WTC11 (cell line): ENCODE results near the gene TBC1D22A. TPM values are rescaled to one million over a fixed set of nuclear protein-coding genes. Genes with fewer than 3 reads are reported as not detected.

Source experiments
- ATAC-seq: fragments of 200-7000 bp; cut with Tn5 transposase; 2 replicates; pipeline ENCODE4 v1.10.0; 2021; ENCODE audit warnings: mild to moderate bottlenecking, moderate library complexity
- CTCF ChIA-PET: fragments of 300-600 bp; sonication (Branson Sonifier 250); formaldehyde crosslinking; loops from one replicate; lab custom pipeline; 2021; ENCODE audit warnings: antibody characterized with exemption; lab: Charles Lee
- POLR2A ChIA-PET: fragments of 350-600 bp; sonication (Branson Sonifier 250); formaldehyde crosslinking; loops from one replicate; lab custom pipeline; 2021; ENCODE audit warnings: antibody characterized with exemption; lab: Charles Lee
- DNase-seq: peaks from one replicate; pipeline ENCODE4 v3.0.0; 2021; ENCODE audit warnings: low spot score
- H3K27ac Mint-ChIP-seq: 2 replicates; pipeline ENCODE4 v1.8.0; 2021; ENCODE audit warnings: mixed read lengths
- H3K27me3 Mint-ChIP-seq: 2 replicates; pipeline ENCODE4 v1.8.0; 2021; ENCODE audit warnings: low read depth, mild to moderate bottlenecking, moderate library complexity, mixed read lengths
- H3K36me3 Mint-ChIP-seq: 2 replicates; pipeline ENCODE4 v1.8.0; 2021; ENCODE audit warnings: mixed read lengths
- H3K4me1 Mint-ChIP-seq: 2 replicates; pipeline ENCODE4 v1.8.0; 2022; ENCODE audit warnings: mixed read lengths
- H3K4me3 Mint-ChIP-seq: 2 replicates; pipeline ENCODE4 v1.8.0; 2021; ENCODE audit warnings: mild to moderate bottlenecking, moderate library complexity, mixed read lengths
- H3K9me3 Mint-ChIP-seq: 2 replicates; pipeline ENCODE4 v1.8.0; 2021; ENCODE audit warnings: mixed read lengths
- ATF2 ChIP-seq: sonication (generic); formaldehyde crosslinking; IDR thresholded peaks from 2 replicates; pipeline ENCODE4 v1.8.1; 2022; ENCODE audit warnings: low read depth, missing genetic modification reagents, borderline replicate concordance
- CDX4 ChIP-seq: fragments of 250-450 bp; sonication (Bioruptor Pico); IDR thresholded peaks from 2 replicates; pipeline ENCODE4 v1.9.0; 2021; ENCODE audit warnings: moderate library complexity, mild to moderate bottlenecking, inconsistent platforms, borderline replicate concordance
- E2F5 ChIP-seq: sonication (generic); formaldehyde crosslinking; IDR thresholded peaks from 2 replicates; pipeline ENCODE4 v1.8.1; 2022; ENCODE audit warnings: mild to moderate bottlenecking, moderate library complexity, missing genetic modification reagents
- ESRRA ChIP-seq: sonication (generic); formaldehyde crosslinking; IDR thresholded peaks from 2 replicates; pipeline ENCODE4 v1.8.1; 2022; ENCODE audit warnings: mild to moderate bottlenecking, missing genetic modification reagents, borderline replicate concordance
- GABPB1 ChIP-seq: sonication (generic); formaldehyde crosslinking; IDR thresholded peaks from 2 replicates; pipeline ENCODE4 v1.8.1; 2023; ENCODE audit warnings: mild to moderate bottlenecking, missing genetic modification reagents
- GTF2I ChIP-seq: fragments of 250-450 bp; sonication (Bioruptor Pico); conservative IDR thresholded peaks from 2 replicates; pipeline ENCODE4 v1.4.0; 2021; ENCODE audit warnings: mild to moderate bottlenecking
- HMGA2 ChIP-seq: fragments of 250-450 bp; sonication (Bioruptor Pico); IDR thresholded peaks from 2 replicates; pipeline ENCODE4 v1.4.0; 2021; ENCODE audit warnings: mild to moderate bottlenecking, moderate library complexity
- SMAD4 ChIP-seq: sonication (generic); formaldehyde crosslinking; IDR thresholded peaks from 2 replicates; pipeline ENCODE4 v1.8.0; 2022; ENCODE audit warnings: mild to moderate bottlenecking, missing genetic modification reagents
- SOX15 ChIP-seq: fragments of 250-450 bp; sonication (Bioruptor Pico); IDR thresholded peaks from 2 replicates; pipeline ENCODE4 v1.9.0; 2021; ENCODE audit warnings: mild to moderate bottlenecking
- TCF7 ChIP-seq: sonication (generic); formaldehyde crosslinking; IDR thresholded peaks from 2 replicates; pipeline ENCODE4 v1.8.0; 2022; ENCODE audit warnings: mild to moderate bottlenecking, low read depth, missing genetic modification reagents, moderate library complexity
- ZBTB43 ChIP-seq: sonication (generic); formaldehyde crosslinking; IDR thresholded peaks from 2 replicates; pipeline ENCODE4 v1.8.1; 2023; ENCODE audit warnings: mild to moderate bottlenecking, missing genetic modification reagents
- ZNF138 ChIP-seq: sonication (generic); formaldehyde crosslinking; conservative IDR thresholded peaks from 2 replicates; pipeline ENCODE4 v1.8.1; 2022; ENCODE audit warnings: mild to moderate bottlenecking, moderate library complexity, missing genetic modification reagents
- total RNA-seq: library from RNA; stranded (reverse); gene quantifications from 3 replicates; pipeline ENCODE4 v1.2.3, GENCODE V29; 2021
- TF ChIP-seq, protein P1 (sequence below): sonication (generic); formaldehyde crosslinking; conservative IDR thresholded peaks from 2 replicates; pipeline ENCODE4 v1.8.1; 2022; ENCODE audit warnings: mild to moderate bottlenecking, missing genetic modification reagents
- TF ChIP-seq, protein P2 (sequence below): sonication (generic); formaldehyde crosslinking; IDR thresholded peaks from 2 replicates; pipeline ENCODE4 v1.8.1; 2023; ENCODE audit warnings: mild to moderate bottlenecking, missing genetic modification reagents, moderate library complexity
- TF ChIP-seq, protein P3 (sequence below): fragments of 250-450 bp; sonication (Bioruptor Pico); IDR thresholded peaks from 2 replicates; pipeline ENCODE4 v1.9.0; 2021; ENCODE audit warnings: mild to moderate bottlenecking, borderline replicate concordance
- TF ChIP-seq, protein P4 (sequence below): sonication (generic); formaldehyde crosslinking; IDR thresholded peaks from 2 replicates; pipeline ENCODE4 v1.8.0; 2022; ENCODE audit warnings: missing genetic modification reagents

Gene TBC1D22A
- total RNA-seq, 1 experiment from 2014 or later, result 18.1 TPM

DNA sequence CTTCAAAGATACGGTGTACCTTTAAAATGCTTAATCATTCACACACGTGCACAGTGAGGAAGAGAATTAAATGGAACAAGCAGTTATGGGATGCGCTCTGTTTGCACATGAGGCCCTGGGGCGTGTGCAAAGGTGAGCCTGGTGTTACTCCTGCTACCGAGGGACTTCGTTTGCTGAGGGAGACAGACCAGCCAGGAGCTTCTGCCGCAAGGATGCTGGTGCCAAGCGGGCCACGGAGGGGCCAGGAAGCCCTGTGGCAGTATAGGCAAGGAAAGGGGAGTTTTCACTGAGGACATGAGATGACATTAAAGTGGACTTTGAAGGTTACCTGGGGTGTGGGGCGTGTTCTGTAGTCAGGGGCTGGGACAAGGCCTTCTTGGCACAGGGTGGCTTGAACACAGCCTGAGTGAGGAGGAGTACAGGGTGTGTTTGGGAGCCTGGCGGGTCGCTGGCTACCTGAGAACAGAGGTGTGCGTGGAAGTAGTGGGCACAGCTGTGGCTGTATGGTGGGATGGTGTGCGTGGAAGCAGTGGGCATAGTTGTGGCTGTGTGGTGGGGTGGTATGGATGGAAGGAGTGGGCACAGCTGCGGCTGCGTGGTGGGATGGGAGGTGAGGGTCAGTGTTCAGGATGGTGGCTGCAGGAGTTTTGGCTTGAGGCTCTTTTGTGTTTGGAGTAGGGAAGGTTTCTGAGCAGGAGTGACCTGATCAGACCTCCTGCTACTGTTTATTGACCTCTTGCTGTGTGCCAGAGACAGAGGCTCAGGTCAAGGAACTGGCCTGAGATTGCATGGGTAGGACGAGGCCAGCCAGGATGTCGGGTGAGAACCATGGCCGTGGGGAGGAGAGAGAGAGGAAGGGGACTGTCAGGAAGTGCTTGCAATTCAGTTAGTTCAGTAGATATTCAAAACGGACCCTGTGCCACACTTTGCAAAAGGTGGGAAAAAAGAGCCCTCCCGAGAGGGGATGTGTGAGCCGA, 13.7 kb downstream of the TBC1D22A start:
- Mint-ChIP-seq H3K4me3 (no peak overlapping the region), H3K9me3 (no peaks in the 10 kb centered on the region), H3K27me3 (no peaks in the 10 kb centered on the region), H3K36me3 (no peaks in the 10 kb centered on the region), H3K27ac (peak overlapping the region; percentile 82), H3K4me1 (peaks cover 15% of the 10 kb centered on the region)
- DNase-seq (no peak), ATAC-seq (no peak)
- CTCF ChIA-PET, result interaction anchor here (4.1 kb wide), 1 partner anchor 27 kb away, joined by 27 read pairs; no protein-coding TSS in a partner anchor
- POLR2A ChIA-PET, result no interaction called here
- TF ChIP-seq SMAD4 (CRISPR knock-in tag), result no peak
- no peak for TF ChIP-seq GTF2I (CRISPR knock-in tag)
- TF ChIP-seq, protein P1, sequence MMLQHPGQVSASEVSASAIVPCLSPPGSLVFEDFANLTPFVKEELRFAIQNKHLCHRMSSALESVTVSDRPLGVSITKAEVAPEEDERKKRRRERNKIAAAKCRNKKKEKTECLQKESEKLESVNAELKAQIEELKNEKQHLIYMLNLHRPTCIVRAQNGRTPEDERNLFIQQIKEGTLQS, result no peak
- TF ChIP-seq, protein P2, sequence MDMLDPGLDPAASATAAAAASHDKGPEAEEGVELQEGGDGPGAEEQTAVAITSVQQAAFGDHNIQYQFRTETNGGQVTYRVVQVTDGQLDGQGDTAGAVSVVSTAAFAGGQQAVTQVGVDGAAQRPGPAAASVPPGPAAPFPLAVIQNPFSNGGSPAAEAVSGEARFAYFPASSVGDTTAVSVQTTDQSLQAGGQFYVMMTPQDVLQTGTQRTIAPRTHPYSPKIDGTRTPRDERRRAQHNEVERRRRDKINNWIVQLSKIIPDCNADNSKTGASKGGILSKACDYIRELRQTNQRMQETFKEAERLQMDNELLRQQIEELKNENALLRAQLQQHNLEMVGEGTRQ (CRISPR knock-in tag), result no peak

- no peaks in the 10 kb centered on the region for H3K9me3 Mint-ChIP-seq
- ATAC-seq (no peak), DNase-seq (no peak)
- peaks cover 15% of the 10 kb centered on the region for H3K4me1 Mint-ChIP-seq
- ChIA-PET POLR2A (no interaction called here), CTCF (interaction anchor here (0.6 kb wide), 1 partner anchor 22 kb away, joined by 3 read pairs; no protein-coding TSS in a partner anchor)
- H3K36me3 Mint-ChIP-seq, result no peaks in the 10 kb centered on the region
- H3K27ac Mint-ChIP-seq, result peak overlapping the region; percentile 5; the same call in 1 of the 2 replicates
- no peaks in the 10 kb centered on the region for H3K27me3 Mint-ChIP-seq
- H3K4me3 Mint-ChIP-seq, result no peak overlapping the region
- TF ChIP-seq GABPB1 (CRISPR knock-in tag) (no peak), ESRRA (CRISPR knock-in tag) (no peak), CDX4 (CRISPR knock-in tag) (no peak), ZNF138 (CRISPR knock-in tag) (no peak), E2F5 (CRISPR knock-in tag) (no peak), SOX15 (CRISPR knock-in tag) (no peak), ZBTB43 (no peak), ATF2 (CRISPR knock-in tag) (no peak), HMGA2 (CRISPR knock-in tag) (no peak), TCF7 (CRISPR knock-in tag) (no peak)
- TF ChIP-seq, protein P3, sequence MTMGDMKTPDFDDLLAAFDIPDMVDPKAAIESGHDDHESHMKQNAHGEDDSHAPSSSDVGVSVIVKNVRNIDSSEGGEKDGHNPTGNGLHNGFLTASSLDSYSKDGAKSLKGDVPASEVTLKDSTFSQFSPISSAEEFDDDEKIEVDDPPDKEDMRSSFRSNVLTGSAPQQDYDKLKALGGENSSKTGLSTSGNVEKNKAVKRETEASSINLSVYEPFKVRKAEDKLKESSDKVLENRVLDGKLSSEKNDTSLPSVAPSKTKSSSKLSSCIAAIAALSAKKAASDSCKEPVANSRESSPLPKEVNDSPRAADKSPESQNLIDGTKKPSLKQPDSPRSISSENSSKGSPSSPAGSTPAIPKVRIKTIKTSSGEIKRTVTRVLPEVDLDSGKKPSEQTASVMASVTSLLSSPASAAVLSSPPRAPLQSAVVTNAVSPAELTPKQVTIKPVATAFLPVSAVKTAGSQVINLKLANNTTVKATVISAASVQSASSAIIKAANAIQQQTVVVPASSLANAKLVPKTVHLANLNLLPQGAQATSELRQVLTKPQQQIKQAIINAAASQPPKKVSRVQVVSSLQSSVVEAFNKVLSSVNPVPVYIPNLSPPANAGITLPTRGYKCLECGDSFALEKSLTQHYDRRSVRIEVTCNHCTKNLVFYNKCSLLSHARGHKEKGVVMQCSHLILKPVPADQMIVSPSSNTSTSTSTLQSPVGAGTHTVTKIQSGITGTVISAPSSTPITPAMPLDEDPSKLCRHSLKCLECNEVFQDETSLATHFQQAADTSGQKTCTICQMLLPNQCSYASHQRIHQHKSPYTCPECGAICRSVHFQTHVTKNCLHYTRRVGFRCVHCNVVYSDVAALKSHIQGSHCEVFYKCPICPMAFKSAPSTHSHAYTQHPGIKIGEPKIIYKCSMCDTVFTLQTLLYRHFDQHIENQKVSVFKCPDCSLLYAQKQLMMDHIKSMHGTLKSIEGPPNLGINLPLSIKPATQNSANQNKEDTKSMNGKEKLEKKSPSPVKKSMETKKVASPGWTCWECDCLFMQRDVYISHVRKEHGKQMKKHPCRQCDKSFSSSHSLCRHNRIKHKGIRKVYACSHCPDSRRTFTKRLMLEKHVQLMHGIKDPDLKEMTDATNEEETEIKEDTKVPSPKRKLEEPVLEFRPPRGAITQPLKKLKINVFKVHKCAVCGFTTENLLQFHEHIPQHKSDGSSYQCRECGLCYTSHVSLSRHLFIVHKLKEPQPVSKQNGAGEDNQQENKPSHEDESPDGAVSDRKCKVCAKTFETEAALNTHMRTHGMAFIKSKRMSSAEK (CRISPR knock-in tag), result no peak
- TF ChIP-seq, protein P4, sequence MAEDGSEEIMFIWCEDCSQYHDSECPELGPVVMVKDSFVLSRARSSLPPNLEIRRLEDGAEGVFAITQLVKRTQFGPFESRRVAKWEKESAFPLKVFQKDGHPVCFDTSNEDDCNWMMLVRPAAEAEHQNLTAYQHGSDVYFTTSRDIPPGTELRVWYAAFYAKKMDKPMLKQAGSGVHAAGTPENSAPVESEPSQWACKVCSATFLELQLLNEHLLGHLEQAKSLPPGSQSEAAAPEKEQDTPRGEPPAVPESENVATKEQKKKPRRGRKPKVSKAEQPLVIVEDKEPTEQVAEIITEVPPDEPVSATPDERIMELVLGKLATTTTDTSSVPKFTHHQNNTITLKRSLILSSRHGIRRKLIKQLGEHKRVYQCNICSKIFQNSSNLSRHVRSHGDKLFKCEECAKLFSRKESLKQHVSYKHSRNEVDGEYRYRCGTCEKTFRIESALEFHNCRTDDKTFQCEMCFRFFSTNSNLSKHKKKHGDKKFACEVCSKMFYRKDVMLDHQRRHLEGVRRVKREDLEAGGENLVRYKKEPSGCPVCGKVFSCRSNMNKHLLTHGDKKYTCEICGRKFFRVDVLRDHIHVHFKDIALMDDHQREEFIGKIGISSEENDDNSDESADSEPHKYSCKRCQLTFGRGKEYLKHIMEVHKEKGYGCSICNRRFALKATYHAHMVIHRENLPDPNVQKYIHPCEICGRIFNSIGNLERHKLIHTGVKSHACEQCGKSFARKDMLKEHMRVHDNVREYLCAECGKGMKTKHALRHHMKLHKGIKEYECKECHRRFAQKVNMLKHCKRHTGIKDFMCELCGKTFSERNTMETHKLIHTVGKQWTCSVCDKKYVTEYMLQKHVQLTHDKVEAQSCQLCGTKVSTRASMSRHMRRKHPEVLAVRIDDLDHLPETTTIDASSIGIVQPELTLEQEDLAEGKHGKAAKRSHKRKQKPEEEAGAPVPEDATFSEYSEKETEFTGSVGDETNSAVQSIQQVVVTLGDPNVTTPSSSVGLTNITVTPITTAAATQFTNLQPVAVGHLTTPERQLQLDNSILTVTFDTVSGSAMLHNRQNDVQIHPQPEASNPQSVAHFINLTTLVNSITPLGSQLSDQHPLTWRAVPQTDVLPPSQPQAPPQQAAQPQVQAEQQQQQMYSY (CRISPR knock-in tag), result no peak
Measured at GRCh38 chr22:46776876-46777608, 14.6 kb downstream of the TBC1D22A start.
